Measurements from ENCODE around the gene EGFR. TPM values are rescaled to one million over a fixed set of nuclear protein-coding genes. Genes with fewer than 3 reads are reported as not detected.

EGFR gene
- polyA plus RNA-seq, 12 donors = 25.3 to 66.1 (median 28.9) TPM; not detected in 1

DNA sequence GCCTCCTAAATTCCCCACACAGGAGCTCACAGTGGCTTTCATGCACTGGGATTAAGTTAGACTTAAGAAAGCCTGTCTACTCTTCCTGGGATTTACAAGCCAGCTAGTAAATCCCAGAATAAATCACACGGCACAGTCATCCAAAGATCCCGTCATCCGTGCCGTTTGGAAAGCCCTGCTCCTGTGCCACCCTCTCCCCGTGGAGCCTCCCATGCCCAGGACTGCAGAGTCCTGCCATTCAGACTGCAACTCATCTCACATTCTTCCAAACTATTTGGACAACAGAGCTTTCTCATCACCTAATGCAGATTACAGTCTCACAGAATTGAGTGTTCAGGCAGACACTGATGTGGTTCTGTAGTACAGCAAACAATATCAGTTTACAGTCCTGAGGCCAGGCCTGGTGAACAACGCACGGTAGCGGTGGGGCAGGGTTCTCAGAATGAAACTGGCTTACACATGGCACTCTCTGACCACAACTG lies 166.5 kb downstream of the EGFR start:
- no peak for DNase-seq

DNA sequence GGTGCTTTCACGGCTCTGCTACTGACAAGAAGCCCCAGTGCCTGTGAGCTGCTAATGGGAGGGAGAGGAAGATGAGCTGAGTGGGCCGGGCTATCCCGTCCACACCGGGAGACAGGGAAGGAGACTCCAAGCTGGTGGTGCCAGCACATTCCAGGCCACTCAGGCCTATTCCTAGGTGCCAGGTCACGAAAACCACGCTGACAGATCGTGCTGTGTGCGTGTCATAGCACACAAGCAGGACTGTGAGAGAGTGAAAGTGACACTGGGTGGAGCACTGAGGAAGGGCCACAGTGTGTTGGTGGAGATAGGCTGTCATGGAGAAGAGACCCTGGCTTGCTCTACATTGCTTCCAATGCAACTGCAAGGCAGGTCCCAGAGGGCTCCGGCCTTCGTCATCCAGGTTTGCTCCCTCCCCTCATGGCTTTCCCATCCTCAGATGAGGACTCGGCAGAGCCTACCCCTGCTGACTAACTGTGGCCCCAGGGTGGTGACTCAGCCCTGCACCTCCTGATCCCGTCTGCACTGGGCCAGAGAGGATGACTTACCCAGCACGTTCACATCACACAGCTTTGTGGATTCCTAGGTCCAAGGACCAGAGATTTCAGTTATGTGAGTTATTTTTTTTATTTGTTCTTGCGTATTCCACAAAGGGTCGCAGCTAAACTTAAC lies 167.3 kb downstream of the EGFR start:
- no peak for DNase-seq

DNA sequence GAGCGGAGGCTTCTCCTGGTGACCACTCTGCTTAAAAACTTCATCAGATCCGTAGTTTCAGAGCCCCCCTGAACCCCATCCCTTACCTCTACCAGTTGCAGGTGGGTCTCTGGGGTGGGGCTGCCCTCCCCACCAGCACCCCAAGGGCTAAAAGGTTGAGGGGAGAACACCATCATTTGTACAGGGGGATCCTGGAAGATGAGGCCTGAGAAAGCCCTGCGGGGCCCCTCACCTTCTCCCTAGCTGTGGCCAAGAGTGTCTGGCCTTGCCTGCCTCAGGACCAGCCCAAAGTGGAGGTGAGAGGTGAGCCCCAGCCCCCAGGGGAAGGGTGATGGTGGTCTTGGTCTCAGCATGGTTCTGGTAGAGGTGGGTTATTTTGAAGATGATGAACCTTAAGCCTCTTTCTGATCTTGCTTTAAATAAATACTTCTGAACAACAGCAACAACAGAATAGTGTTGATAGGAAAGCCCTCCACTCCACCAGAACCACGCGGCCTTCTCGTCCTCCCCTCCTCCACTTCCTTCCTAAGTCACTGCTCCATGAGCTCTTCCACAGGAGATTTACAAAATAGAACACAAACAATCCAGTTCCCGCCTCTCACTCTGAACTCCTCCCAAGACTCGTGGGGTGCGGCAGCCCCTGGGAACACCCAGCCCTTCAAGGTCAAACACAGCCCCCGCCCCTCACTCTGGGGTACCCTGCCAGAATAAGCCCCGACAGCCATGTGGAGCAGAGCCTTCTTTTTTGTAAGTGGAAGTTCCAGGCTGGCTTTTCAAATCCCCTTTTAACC lies 169.1 kb downstream of the EGFR start:
- DNase-seq = no peak

DNA sequence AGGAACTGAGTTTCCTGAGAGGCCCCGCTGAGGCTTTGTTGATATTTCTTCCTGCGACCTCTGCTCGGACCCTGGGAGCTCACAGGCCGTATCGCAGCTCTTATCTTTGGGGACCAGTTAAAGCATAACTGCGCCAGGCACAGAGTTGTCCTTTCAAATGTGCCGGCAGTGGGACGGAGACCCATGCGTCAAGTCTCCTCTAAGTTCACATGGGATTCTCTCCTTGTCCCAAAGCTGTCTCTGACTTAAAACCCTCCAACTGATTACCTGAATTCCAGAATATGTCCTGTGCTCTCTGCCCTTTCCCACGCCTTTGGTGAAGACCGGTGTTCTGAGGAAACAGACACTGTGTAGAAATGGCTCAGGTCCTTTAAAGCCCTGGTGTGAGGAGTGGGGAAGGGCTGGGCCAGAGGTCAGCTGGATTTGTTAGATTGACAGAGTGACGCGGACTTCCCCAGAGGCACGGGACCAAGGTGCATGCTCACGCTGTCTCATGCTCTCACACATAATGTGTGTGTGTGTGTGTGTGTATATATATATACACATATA lies 169.8 kb downstream of the EGFR start:
- no peak for DNase-seq

DNA sequence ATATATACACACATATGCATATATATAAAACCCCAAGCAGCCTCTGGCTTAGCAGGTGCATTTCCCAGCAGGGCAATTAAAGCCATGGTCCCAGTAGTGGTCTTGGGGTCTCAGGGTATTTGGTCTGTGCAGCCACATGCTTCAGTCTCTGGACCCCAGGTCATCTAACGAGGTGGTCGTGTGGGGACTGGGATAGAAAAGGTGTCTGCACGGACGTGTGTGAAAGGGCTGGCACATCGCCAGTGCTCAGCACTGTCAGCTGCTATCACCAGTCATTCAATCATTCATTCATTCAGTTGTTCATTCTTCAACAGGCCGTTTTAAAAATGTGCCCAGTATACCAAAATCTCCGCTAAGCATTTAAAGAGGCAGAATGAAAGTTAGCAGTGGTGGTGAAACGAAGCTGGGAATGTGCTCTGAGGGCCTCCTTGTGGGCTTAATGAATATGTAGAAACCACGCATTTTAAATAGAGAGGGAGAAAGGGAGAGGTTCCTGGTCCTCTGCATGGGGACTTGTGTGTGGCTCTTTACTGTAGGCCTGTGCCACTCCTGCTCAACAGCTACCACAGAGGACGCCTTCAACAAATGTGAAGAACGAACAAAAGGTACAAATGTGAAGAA lies 170.4 kb downstream of the EGFR start:
- no peak for DNase-seq

DNA sequence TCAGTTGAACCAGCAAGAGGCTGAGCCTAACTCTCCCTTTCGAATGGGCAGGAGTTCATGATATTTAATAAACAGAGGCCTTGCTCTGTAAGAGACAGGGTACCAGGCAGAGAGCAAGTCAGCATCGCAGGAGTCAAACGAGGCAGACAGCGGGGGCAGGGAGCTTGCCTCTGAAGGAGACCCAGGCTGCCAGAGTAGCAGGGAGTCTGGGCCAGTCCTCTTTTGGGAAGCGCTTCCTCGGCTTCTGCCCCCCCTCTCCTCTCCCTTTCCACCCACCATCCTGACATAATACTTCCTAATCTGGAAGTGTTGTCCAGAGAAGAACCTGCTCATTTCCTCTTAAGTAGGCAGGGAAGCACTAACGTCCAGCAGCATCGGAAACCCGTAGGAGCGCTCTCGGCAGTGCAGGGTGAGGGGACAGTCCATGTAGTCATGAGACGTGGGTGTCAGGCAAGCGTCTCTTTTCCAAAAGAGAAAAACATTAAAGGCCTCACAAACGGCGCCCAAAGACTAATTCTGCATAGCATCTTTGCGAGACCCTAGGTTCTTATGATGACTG lies 171.1 kb downstream of the EGFR start:
- no peak for DNase-seq

DNA sequence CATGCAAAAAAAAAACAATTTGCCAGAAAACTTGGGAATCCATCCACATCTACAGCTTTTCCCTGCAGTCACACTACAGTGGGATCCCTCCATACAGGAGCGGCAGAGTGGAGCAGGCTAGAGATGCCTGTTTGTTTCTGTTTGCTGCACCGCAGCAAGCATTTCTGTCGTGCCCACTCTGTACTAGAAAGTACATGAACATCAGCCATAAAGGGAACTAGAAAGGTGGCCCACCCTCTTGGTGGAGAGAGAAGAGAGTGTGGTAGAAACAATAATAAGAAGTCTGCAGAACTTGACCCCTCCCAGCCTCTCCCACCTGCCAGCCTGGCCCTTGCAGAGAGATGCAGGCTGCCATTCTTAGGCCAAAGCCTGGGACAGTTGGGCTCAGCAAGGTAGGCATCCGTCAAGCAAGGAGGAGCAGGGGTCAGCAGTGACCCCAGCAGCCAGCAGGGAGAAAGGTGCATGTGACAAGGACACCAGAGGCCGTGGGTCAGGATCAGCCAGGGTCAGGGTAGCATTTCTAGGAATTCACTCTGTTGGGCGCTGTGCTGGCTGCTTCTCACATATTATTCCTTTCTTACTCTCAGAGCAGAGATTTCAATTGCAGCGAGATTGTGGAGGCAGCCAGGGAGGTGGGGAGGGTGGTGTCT lies 171.8 kb downstream of the EGFR start:
- no peak for DNase-seq

DNA sequence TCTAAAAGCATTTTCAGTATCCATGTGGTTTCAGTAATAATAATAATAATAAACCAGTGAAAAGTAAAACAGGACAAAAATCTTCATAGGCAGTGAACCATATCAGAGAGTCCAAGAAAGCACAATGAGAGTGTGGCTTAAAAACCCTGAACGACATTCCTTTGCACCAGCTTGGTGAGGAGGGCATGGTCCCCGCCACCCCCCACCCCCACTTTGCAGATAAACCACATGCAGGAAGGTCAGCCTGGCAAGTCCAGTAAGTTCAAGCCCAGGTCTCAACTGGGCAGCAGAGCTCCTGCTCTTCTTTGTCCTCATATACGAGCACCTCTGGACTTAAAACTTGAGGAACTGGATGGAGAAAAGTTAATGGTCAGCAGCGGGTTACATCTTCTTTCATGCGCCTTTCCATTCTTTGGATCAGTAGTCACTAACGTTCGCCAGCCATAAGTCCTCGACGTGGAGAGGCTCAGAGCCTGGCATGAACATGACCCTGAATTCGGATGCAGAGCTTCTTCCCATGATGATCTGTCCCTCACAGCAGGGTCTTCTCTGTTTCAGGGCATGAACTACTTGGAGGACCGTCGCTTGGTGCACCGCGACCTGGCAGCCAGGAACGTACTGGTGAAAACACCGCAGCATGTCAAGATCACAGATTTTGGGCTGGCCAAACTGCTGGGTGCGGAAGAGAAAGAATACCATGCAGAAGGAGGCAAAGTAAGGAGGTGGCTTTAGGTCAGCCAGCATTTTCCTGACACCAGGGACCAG lies 172.5 kb downstream of the EGFR start:
- DNase-seq = no peak

DNA sequence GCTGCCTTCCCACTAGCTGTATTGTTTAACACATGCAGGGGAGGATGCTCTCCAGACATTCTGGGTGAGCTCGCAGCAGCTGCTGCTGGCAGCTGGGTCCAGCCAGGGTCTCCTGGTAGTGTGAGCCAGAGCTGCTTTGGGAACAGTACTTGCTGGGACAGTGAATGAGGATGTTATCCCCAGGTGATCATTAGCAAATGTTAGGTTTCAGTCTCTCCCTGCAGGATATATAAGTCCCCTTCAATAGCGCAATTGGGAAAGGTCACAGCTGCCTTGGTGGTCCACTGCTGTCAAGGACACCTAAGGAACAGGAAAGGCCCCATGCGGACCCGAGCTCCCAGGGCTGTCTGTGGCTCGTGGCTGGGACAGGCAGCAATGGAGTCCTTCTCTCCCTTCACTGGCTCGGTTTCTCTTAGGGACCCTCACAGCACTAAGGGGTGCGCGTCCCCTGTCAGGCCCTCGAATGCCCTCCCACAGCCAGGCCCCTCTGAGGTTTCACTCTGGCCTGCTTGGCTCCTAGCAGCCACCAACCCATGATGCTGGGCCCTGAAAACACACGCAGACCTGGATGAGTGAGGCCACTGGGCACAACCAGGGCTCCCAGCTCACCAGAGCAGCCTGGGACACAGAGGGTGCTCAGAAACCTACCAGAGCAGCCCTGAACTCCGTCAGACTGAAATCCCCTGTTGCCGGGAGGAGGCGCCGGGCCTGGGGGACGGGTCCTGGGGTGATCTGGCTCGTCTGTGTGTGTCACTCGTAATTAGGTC lies 173.3 kb downstream of the EGFR start:
- DNase-seq = no peak

DNA sequence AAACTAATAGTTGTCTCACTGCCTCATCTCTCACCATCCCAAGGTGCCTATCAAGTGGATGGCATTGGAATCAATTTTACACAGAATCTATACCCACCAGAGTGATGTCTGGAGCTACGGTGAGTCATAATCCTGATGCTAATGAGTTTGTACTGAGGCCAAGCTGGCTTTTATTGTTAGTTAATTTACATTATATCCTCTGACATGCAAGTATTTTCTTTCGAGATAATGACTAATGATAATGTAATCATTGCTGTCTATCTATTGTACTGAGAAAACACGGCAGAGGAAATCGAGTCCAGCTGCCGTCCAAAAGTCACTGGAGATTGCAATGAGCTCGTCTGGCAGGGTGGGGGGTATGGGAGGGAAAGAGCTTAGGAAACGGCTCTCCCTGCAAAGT lies 173.9 kb downstream of the EGFR start:
- no peak for DNase-seq

DNA sequence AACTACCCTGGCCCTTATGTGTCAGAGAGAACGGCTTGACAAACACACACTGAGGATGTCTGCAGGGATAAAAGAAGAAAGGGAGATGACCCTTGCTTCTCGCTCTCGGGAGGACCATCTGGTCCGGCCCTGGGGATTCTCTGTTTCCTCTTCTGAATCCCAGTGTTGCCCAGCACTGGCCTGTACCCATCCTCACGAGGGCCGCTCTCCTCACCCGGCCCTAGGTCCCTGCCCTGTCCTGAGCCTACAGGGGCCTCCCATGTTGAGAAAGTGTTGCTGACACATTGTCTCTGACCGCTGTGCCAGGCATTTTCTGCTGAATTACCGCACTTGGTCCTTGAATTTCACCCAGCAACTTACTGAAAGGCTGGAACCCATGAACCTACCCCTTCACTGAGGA lies 174.4 kb downstream of the EGFR start:
- no peak for DNase-seq

DNA sequence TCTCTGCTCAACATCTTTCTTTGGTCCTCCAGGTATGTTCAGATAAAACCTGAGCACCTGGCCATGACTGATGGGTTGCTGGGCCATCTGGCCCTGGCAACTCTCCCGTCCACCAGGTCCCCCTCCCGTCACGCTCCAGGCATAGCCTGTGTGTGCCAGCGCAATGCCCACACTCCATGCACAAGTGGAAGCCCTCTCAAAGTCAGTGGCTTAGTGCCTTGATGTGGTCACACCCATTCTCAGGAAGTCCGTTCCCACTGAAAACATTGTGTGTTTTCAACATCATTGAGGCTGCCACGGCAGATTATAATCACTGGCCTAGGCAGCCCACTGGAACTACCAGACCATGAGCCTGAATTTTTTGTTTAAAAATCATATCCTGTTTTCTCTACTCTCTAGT lies 175.7 kb downstream of the EGFR start:
- DNase-seq = no peak

DNA sequence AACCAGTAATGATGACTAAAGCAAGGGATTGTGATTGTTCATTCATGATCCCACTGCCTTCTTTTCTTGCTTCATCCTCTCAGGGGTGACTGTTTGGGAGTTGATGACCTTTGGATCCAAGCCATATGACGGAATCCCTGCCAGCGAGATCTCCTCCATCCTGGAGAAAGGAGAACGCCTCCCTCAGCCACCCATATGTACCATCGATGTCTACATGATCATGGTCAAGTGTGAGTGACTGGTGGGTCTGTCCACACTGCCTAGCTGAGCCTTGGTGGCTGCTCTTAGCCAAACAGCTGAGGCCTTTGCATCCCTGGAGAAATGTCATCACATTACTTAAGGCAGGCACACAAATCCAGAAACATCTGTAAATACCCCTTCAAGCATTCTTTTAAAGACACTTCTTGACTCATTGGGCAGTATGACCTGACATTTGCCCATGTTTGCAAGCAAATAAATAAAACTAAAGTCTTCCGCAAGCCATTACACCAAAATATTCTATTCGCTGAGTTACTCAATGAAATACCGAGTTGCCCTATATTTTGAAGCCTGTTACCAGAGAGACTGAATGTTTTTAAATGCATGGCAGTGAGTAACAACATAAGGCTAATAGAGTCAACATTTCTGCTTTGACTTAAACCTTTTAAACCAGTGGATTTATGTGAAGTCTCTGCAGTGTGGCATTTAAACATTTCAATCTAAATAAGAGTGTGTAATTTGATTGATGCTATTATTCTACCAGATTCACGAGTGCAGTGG lies 180.0 kb downstream of the EGFR start:
- no peak for DNase-seq

DNA sequence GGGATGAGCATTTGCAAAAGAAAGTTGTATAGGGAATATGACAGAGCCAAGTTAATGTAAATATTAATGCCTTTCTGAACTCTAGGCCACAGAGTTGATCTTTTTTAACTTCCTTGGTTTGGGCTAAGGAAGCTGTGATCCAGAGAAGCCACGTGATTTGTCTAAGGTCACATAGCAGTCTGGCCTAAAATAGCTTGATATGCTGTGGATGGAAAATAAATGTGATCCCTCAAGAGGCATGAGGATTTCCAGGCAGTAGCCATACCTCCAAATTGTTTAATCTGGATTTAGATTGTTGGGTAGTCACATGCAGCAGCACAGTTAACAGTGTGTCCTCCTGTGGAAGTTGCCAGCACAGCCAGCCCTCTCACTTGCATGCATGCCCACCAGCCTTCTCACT lies 180.6 kb downstream of the EGFR start:
- DNase-seq = no peak

DNA sequence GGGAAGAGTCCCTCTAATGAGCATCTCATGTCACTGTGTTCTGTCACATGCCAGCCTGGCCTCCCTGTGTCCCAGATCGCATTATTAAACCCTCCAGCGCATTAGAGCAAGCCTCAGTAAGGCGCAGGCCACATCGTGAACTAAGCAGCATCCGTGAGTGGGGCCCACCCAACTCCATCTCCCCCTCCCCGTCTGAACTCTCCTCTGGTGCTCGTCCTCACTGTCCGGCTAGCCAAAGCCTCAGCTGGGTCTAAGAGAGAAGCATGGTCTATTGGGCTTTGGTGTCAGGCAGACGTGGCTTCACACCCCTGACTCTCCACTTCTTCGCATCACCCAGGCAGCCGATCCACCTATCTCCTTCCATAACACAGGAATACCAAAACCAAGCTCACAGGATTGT lies 181.6 kb downstream of the EGFR start:
- no peak for DNase-seq

DNA sequence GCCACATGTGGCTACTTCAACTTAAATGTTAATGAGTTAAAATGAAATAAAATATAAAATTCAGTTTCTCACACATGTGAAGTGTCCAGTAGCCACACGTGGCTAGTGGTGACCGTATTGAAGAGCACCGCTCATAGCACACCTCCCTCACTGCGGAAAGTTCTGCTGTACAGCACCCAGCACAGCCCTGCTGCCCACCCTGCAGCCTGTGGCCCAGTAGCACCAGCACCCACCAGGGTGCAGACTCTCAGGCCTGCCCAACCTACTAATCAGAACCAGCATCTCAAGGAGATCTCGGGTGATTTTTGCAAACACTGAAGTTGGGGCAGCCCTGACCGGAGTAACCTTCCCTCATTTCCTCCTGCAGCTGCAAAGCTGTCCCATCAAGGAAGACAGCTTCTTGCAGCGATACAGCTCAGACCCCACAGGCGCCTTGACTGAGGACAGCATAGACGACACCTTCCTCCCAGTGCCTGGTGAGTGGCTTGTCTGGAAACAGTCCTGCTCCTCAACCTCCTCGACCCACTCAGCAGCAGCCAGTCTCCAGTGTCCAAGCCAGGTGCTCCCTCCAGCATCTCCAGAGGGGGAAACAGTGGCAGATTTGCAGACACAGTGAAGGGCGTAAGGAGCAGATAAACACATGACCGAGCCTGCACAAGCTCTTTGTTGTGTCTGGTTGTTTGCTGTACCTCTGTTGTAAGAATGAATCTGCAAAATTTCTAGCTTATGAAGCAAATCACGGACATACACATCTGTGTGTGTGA lies 183.5 kb downstream of the EGFR start:
- DNase-seq = no peak

DNA sequence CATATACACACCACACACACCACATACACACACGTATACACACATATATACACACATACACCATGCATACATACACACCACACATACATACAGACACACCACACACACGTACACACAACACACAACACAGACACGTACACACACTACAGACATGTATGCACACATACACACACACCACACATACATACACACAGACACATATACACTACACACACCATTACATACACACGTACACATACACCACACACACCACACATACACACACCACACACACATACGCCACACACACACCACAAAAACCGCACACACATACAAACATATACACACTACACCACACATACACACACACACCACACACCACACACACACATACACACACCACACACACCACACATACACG lies 184.5 kb downstream of the EGFR start:
- no peak for DNase-seq

DNA sequence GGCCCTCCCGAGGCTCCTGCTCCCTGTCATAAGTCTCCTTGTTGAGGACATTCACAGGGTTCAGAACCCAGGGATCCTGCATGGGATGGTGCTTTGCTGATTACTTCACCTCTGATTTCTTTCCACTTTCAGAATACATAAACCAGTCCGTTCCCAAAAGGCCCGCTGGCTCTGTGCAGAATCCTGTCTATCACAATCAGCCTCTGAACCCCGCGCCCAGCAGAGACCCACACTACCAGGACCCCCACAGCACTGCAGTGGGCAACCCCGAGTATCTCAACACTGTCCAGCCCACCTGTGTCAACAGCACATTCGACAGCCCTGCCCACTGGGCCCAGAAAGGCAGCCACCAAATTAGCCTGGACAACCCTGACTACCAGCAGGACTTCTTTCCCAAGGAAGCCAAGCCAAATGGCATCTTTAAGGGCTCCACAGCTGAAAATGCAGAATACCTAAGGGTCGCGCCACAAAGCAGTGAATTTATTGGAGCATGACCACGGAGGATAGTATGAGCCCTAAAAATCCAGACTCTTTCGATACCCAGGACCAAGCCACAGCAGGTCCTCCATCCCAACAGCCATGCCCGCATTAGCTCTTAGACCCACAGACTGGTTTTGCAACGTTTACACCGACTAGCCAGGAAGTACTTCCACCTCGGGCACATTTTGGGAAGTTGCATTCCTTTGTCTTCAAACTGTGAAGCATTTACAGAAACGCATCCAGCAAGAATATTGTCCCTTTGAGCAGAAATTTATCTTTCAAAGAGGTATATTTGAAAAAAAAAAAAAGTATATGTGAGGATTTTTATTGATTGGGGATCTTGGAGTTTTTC lies 186.5 kb downstream of the EGFR start:
- DNase-seq = no peak

Measured in muscle of arm (tissue), 12 donors.